Measurements from ENCODE around the gene CDC7. TPM values are rescaled to one million over a fixed set of nuclear protein-coding genes. Genes with fewer than 3 reads are reported as not detected.

The CDC7 gene
- total and polyA plus RNA-seq, 2 of the 13 experiments (the other 11 are each of a cell fraction or from before 2014, with no cell fraction given): 2.5 to 12.6 TPM

DNA sequence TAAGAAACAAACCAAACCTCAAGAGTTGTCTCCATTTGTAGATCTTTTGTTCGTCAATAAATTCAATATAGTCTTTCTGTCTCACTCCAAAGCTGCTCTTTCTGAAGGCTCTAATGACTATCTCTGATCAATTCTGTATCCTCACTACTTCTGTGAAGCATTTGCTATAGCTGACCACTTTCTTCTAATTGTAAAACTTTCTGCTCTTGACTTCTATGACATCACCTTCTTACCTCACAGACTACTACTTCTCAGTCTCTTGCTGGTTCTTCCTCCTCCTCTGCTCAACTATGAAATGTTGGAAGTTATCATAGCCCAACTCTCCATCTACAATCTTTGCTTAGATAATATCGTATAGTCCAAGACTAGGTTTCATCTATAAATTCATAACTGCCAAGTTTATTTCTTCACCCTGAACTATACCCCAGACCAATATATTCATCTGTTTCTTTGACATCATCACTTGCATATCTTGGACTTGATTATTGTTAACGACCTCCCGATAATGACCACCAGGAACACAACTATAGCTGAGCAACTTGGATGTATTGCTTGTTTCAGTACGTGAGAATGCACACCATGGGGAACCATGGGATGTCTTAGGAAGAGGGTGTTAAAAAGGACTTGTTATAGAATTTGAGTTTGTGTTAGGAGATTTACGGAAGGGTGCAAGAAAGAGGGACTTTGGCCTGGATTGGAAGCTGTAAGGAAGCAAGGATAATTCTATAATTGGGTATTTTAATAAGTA is 2.0 kb upstream of the CDC7 start (continued):
- peak; percentile 78; the same call in 1 of the 2 replicates for TF ChIP-seq CBX2 (IDR thresholded peaks at IDR 0.05; ENCODE audit: low read depth, low read length)
- TF ChIP-seq CBX2 (CRISPR knock-in tag; IDR thresholded peaks at IDR 0.05; ENCODE audit: low read depth): no peak
- no peak for TF ChIP-seq HMG20B (CRISPR knock-in tag; conservative IDR thresholded peaks at IDR 0.05)
- peak; percentile 74 for TF ChIP-seq CREB1 (IDR thresholded peaks at IDR 0.05)
- TF ChIP-seq CREB1 (CRISPR knock-in tag; IDR thresholded peaks at IDR 0.05): no peak
- no peak for TF ChIP-seq HDAC2 (CRISPR knock-in tag; IDR thresholded peaks at IDR 0.05)
- peak; percentile 91 for TF ChIP-seq ATF7 (IDR thresholded peaks at IDR 0.05)
- no peak for TF ChIP-seq ATF7 (CRISPR knock-in tag; IDR thresholded peaks at IDR 0.05)
- no peak for TF ChIP-seq RXRA (CRISPR knock-in tag; IDR thresholded peaks at IDR 0.05)
- TF ChIP-seq CCAR2 (optimal IDR thresholded peaks at IDR 0.05; ENCODE audit: low read depth, low read length): peak; percentile 73
- no peak for TF ChIP-seq ZNF282 (IDR thresholded peaks at IDR 0.05; ENCODE audit: partially characterized antibody)
- no peak for TF ChIP-seq BRD4 (CRISPR knock-in tag; IDR thresholded peaks at IDR 0.05)
- peak; percentile 21 for TF ChIP-seq HNRNPK (IDR thresholded peaks at IDR 0.05; ENCODE audit: low read depth, low read length, poor library complexity, severe bottlenecking)
- TF ChIP-seq MAFK (conservative IDR thresholded peaks at IDR 0.05 in 1 of 2, IDR thresholded peaks at IDR 0.05 in 1 of 2; ENCODE audit: low read length in 2 of 2): peak in 1 of 2 experiments; percentile 12; a peak in 1 of 4 replicates
- TF ChIP-seq, protein P1, sequence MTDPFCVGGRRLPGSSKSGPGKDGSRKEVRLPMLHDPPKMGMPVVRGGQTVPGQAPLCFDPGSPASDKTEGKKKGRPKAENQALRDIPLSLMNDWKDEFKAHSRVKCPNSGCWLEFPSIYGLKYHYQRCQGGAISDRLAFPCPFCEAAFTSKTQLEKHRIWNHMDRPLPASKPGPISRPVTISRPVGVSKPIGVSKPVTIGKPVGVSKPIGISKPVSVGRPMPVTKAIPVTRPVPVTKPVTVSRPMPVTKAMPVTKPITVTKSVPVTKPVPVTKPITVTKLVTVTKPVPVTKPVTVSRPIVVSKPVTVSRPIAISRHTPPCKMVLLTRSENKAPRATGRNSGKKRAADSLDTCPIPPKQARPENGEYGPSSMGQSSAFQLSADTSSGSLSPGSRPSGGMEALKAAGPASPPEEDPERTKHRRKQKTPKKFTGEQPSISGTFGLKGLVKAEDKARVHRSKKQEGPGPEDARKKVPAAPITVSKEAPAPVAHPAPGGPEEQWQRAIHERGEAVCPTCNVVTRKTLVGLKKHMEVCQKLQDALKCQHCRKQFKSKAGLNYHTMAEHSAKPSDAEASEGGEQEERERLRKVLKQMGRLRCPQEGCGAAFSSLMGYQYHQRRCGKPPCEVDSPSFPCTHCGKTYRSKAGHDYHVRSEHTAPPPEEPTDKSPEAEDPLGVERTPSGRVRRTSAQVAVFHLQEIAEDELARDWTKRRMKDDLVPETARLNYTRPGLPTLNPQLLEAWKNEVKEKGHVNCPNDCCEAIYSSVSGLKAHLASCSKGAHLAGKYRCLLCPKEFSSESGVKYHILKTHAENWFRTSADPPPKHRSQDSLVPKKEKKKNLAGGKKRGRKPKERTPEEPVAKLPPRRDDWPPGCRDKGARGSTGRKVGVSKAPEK (CRISPR knock-in tag; IDR thresholded peaks at IDR 0.05; ENCODE audit: borderline replicate concordance): no peak

All from HepG2 (cell line).